ENCODE measurements around the gene VANGL2.

GRCh38 chr1:160357286-160358002, 42.9 kb upstream of the VANGL2 start:
- TF ChIP-seq ZNF274 (IDR thresholded peaks at IDR 0.05; ENCODE audit: low read depth, low read length) (no peak), YY1 (IDR thresholded peaks at IDR 0.05; ENCODE audit: insufficient read depth, insufficient read length) (no peak)
